Activated CD4-positive, alpha-beta memory T cell treated with anti-CD3 and anti-CD28 coated beads, Interleukin-2, amount 10 ng/mL, durations not matched to agents 7 days and 5 days (primary cell): ENCODE results near the gene NR1D2. TPM values are rescaled to one million over a fixed set of nuclear protein-coding genes. Genes with fewer than 3 reads are reported as not detected.

ENCODE experiments used
- CTCF ChIA-PET: fragments of 350-600 bp; sonication (Branson Sonifier 250); formaldehyde crosslinking; loops from one replicate; lab custom pipeline; 2021; ENCODE audit warnings: antibody characterized with exemption, inconsistent platforms; lab: Charles Lee
- POLR2A ChIA-PET: fragments of 350-600 bp; sonication (Branson Sonifier 250); formaldehyde crosslinking; loops from one replicate; lab custom pipeline; 2021; ENCODE audit warnings: antibody characterized with exemption; lab: Charles Lee
- DNase-seq: peaks from one replicate; pipeline ENCODE4 v3.0.0-alpha.2; 2020
- H3K27ac Mint-ChIP-seq: one replicate; pipeline ENCODE4 v1.8.0; 2021; ENCODE audit warnings: mild to moderate bottlenecking, mixed read lengths
- H3K27me3 Mint-ChIP-seq: one replicate; pipeline ENCODE4 v1.8.0; 2021; ENCODE audit warnings: mixed read lengths
- H3K36me3 Mint-ChIP-seq: one replicate; pipeline ENCODE4 v1.8.0; 2021; ENCODE audit warnings: low read depth, mixed read lengths
- H3K4me1 Mint-ChIP-seq: one replicate; pipeline ENCODE4 v1.8.0; 2021; ENCODE audit warnings: mixed read lengths
- H3K4me3 Mint-ChIP-seq: one replicate; pipeline ENCODE4 v1.8.0; 2021; ENCODE audit warnings: mild to moderate bottlenecking, mixed read lengths
- H3K9me3 Mint-ChIP-seq: one replicate; pipeline ENCODE4 v1.8.0; 2021; ENCODE audit warnings: mixed read lengths
- total RNA-seq, 2 experiments: library from RNA; stranded (reverse); gene quantifications; one replicate each; pipeline ENCODE4 v1.2.3, GENCODE V29; 2021

The NR1D2 gene
- total RNA-seq, 2 experiments from 2014 or later, result 6.2 to 8.2 TPM

DNA sequence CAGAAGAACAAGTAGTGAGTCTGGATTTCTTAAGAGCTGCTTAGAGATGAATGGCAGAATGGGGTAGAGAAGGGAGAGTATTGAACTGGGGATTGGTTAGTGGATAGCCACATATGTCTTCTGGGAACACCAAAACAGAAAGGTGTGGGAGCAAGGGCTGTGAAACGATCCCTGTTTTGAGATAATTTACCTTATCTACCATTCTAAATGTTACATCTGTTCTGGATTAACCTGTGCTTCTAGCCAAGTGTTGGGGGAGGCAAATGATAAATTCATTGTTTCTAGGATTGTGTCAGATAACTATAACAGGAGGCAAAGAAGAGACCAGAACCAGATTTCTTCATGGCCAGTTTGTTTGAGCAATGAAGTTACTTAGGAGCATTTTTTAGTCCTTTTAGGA is 8.4 kb downstream of the NR1D2 start:
- no peak for DNase-seq
- H3K4me3 Mint-ChIP-seq, result no peak overlapping the region
- no peaks in the 10 kb centered on the region for H3K36me3 Mint-ChIP-seq
- ChIA-PET CTCF (no interaction called here), POLR2A (no interaction called here)
- no peaks in the 10 kb centered on the region for H3K9me3 Mint-ChIP-seq
- H3K4me1 Mint-ChIP-seq, result peaks cover 32% of the 10 kb centered on the region
- no peaks in the 10 kb centered on the region for H3K27me3 Mint-ChIP-seq
- H3K27ac Mint-ChIP-seq, result no peak overlapping the region

DNA sequence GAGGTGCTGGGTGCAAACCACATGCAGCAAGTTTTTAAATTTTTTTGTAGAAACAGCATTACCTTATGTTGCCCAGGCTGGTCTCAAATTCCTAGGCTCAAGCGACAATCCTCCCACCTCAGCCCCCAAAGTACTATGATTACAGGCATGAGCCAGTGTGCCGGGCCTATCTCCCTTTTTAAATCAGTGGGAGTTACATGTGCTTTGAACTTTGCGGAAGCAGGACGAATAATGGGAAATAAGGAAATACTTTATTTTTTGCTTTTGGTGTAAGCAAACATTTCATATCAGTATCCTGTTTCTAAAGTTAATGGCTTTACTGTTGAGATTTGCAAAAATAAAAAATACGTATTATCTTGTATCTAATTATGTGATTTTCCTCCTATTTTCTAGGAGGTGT is 9.1 kb downstream of the NR1D2 start:
- no peak overlapping the region for H3K4me3 Mint-ChIP-seq
- H3K27ac Mint-ChIP-seq, result no peak overlapping the region
- H3K27me3 Mint-ChIP-seq, result no peaks in the 10 kb centered on the region
- peaks cover 37% of the 10 kb centered on the region for H3K4me1 Mint-ChIP-seq
- ChIA-PET CTCF (no interaction called here), POLR2A (interaction anchor here (1.1 kb wide), 1 partner anchor 37 kb away, joined by 5 read pairs; the partner anchor contains the start of genes NKIRAS1 and RPL15)
- H3K36me3 Mint-ChIP-seq, result no peaks in the 10 kb centered on the region
- no peaks in the 10 kb centered on the region for H3K9me3 Mint-ChIP-seq
- no peak for DNase-seq

DNA sequence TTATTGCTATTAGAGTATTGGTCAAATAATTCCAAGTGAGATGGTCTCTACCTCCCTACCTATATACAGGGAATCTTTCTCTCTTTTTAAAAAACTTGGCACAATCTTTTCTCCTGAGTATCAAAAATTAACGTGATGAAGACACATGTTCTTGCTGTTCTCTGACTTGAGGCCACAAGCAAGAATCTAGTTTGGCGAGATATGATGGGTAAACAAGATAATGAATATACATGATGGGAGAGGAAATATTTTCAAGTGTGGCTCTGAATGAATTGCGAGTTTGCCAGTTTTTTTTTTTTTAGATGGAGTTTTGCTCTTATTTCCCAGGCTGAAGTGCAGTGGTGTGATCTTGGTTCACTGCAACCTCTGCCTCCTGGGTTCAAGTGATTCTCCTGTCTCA is 11.6 kb downstream of the NR1D2 start:
- no peak overlapping the region for H3K4me3 Mint-ChIP-seq
- no peaks in the 10 kb centered on the region for H3K36me3 Mint-ChIP-seq
- ChIA-PET POLR2A (no interaction called here), CTCF (no interaction called here)
- no peak for DNase-seq
- peaks cover 20% of the 10 kb centered on the region for H3K4me1 Mint-ChIP-seq
- H3K9me3 Mint-ChIP-seq, result no peaks in the 10 kb centered on the region
- H3K27ac Mint-ChIP-seq, result no peak overlapping the region
- H3K27me3 Mint-ChIP-seq, result no peaks in the 10 kb centered on the region

DNA sequence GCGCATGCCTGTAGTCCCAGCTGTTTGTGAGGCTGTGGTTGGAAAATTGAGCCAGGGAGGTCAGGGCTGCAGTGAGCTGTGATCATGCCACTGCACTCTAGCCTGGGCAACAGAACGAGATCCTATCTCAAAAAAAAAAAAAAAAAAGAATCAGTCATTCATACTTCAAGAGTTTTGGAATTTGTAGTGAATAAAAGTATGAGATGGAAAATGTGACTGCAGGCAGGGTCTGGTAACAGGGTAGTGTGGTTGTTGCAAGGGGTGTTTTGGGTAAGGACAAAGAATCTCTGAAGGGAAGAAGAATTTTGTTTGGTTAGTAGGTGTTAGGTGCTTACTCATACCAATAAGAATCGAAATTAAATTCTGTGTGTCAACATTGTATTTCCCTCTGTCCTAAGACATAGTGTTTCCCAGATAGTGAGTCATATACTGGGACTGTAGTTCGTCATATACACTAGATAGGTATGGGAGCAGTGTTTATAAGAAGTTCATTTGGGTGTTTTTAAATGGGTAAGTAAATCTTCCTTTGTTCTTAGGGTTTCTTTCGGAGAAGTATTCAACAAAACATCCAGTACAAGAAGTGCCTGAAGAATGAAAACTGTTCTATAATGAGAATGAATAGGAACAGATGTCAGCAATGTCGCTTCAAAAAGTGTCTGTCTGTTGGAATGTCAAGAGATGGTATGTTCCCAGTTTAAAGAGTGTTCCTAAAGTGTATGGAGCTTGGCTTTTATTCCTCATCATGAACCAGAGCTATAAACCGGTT is 14.2 kb downstream of the NR1D2 start:
- Mint-ChIP-seq H3K9me3 (no peaks in the 10 kb centered on the region), H3K4me3 (no peak overlapping the region), H3K27me3 (no peaks in the 10 kb centered on the region), H3K36me3 (peaks cover 3% of the 10 kb centered on the region), H3K4me1 (peaks cover 14% of the 10 kb centered on the region), H3K27ac (no peak overlapping the region)
- ChIA-PET CTCF (no interaction called here), POLR2A (no interaction called here)
- DNase-seq, result no peak

DNA sequence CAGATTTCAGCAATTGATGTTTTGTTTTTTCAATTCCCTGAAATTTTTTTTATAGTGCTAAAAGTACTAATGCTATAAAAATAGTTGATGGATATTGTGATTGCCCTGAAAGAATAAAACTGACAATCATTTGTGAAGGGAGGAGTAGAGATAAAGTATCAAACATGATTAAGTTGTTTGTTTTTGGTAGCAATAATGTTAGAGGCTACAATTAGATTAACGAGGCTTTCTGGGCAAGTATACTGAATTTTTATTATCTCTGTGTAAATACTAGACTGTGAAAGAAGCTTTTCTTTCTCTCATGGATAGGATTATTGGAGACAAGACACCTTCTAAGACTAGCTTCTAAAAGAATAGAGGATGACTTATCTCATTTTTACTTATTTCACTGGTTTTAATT is 15.6 kb downstream of the NR1D2 start:
- POLR2A ChIA-PET, result no interaction called here
- Mint-ChIP-seq H3K4me3 (no peak overlapping the region), H3K4me1 (peaks cover 14% of the 10 kb centered on the region), H3K36me3 (peaks cover 3% of the 10 kb centered on the region), H3K9me3 (no peaks in the 10 kb centered on the region), H3K27ac (no peak overlapping the region), H3K27me3 (no peaks in the 10 kb centered on the region)
- DNase-seq, result no peak
- CTCF ChIA-PET, result interaction anchor here (0.7 kb wide), 1 partner anchor 72 kb away, joined by 3 read pairs; no protein-coding TSS in a partner anchor

DNA sequence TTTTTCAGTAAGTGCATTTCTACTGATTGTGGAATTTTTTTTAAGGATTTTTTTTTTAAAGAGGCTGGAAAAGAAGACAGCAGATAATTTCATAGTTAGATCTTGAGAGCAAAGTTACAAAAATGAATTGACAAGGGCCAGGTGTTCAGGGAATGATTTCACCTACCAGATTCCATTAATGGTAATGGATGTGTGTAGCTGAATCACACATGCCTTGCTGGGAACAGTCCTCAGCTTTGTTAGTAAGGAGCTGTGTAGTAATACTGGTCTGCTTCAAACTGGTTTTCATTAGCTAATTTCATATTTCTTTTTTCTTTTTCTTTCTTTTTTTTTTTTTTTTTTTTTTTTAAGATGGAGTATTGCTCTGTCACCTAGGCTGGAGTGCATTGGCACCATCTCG is 16.0 kb downstream of the NR1D2 start:
- Mint-ChIP-seq H3K36me3 (peaks cover 3% of the 10 kb centered on the region), H3K9me3 (no peaks in the 10 kb centered on the region), H3K27me3 (no peaks in the 10 kb centered on the region), H3K4me3 (no peak overlapping the region), H3K27ac (no peak overlapping the region), H3K4me1 (peaks cover 14% of the 10 kb centered on the region)
- no peak for DNase-seq
- ChIA-PET POLR2A (no interaction called here), CTCF (interaction anchor here (0.7 kb wide), 1 partner anchor 72 kb away, joined by 3 read pairs; no protein-coding TSS in a partner anchor)

DNA sequence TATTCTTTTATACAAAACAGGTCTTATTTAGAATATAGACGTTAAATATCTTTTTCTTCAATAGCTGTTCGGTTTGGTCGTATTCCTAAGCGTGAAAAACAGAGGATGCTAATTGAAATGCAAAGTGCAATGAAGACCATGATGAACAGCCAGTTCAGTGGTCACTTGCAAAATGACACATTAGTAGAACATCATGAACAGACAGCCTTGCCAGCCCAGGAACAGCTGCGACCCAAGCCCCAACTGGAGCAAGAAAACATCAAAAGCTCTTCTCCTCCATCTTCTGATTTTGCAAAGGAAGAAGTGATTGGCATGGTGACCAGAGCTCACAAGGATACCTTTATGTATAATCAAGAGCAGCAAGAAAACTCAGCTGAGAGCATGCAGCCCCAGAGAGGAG is 16.8 kb downstream of the NR1D2 start:
- H3K36me3 Mint-ChIP-seq, result peaks cover 3% of the 10 kb centered on the region
- H3K27ac Mint-ChIP-seq, result no peak overlapping the region
- H3K4me1 Mint-ChIP-seq, result peaks cover 14% of the 10 kb centered on the region
- ChIA-PET POLR2A (no interaction called here), CTCF (interaction anchor here (0.6 kb wide), 1 partner anchor 783 kb away, joined by 3 read pairs; no protein-coding TSS in a partner anchor)
- H3K4me3 Mint-ChIP-seq, result no peak overlapping the region
- H3K27me3 Mint-ChIP-seq, result no peaks in the 10 kb centered on the region
- H3K9me3 Mint-ChIP-seq, result no peaks in the 10 kb centered on the region
- no peak for DNase-seq

DNA sequence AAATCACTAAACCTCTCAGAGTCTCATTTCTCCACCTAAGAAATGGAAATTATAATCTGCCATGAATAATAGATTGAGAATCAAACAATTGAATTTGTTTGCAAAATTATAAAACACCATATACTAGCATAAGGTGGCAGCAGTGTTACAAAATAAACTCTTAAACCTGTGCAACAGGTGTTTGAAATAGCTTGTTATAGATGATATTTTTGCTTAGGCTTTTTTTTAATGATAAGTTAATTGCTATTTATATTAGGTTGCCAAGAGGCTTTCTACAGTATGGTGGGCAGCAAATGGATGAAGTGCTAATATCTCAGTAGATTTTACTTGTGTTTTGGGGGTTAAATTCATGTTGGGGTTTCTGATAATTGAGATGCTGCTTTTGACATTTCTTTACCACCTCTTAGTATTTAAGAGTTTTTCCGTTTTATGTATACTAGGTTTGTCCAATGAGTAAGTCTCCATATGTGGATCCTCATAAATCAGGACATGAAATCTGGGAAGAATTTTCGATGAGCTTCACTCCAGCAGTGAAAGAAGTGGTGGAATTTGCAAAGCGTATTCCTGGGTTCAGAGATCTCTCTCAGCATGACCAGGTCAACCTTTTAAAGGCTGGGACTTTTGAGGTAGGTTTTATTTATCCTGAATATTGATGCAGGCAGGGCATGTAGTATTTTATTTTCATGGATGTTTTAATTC is 19.6 kb downstream of the NR1D2 start:
- Mint-ChIP-seq H3K27me3 (no peaks in the 10 kb centered on the region), H3K27ac (no peak overlapping the region), H3K4me1 (peaks cover under 1% of the 10 kb centered on the region), H3K4me3 (no peak overlapping the region), H3K9me3 (no peaks in the 10 kb centered on the region), H3K36me3 (peaks cover 3% of the 10 kb centered on the region)
- ChIA-PET CTCF (interaction anchor here (0.7 kb wide), 1 partner anchor 41 kb away, joined by 3 read pairs; no protein-coding TSS in a partner anchor), POLR2A (no interaction called here)
- DNase-seq, result no peak

DNA sequence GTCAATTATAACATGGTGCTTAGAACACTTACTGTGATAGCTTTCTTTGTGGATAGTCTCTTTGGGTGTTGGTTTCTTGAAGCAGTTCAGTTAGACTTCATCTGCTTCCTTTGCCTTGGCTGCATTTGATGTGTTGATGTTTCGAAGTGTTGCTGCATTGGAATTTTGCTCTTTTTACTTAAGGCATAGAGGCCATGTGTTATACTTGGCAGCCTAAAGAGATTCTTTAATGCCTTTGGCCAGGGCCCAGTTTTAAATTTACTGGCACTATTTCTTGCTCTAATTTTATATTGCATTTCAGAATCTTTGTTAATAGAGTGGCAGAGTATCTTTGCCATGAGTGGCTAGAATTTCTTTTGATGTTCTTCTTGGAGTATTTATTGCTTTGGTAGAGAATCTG is 21.2 kb downstream of the NR1D2 start:
- Mint-ChIP-seq H3K36me3 (peaks cover 3% of the 10 kb centered on the region), H3K27ac (no peak overlapping the region), H3K9me3 (no peaks in the 10 kb centered on the region), H3K4me1 (no peaks in the 10 kb centered on the region), H3K4me3 (no peak overlapping the region), H3K27me3 (no peaks in the 10 kb centered on the region)
- POLR2A ChIA-PET, result no interaction called here
- no peak for DNase-seq
- CTCF ChIA-PET, result no interaction called here

DNA sequence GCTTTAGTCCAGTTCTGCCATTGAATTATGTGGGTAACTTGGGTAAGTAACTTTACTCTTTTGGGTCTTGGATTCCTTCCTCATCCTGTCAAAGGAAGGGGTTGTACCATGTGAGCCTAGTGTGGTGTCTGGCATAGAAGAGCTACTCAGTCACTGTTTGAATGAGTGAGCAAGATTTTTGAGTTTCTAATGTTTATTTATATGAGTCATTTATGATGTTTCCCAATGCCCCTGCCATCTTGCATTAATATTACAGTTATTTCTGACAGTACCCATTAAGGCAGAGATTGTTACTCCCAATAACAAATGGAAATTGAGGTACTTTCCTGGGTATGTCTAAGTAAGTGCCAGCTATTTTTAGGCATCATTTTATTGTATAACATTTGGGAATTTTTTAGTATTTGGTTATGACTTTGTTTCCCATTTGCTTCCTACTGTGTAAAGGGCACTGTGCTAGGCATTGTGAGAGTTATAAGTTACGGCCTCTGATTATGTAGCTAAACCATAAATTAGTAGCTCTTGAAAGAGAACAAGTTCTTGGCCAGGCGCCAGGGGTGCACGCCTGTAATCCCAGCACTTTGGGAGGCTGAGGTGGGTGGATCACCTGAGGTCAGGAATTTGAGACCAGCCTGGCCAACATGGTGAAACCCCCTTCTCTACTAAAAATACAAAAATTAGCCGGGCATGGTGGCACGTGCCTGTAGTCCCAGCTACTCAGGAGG is 23.5 kb downstream of the NR1D2 start:
- no peaks in the 10 kb centered on the region for H3K27me3 Mint-ChIP-seq
- no peaks in the 10 kb centered on the region for H3K36me3 Mint-ChIP-seq
- no peaks in the 10 kb centered on the region for H3K4me1 Mint-ChIP-seq
- ChIA-PET POLR2A (no interaction called here), CTCF (no interaction called here)
- no peaks in the 10 kb centered on the region for H3K9me3 Mint-ChIP-seq
- no peak for DNase-seq
- no peak overlapping the region for H3K4me3 Mint-ChIP-seq
- H3K27ac Mint-ChIP-seq, result no peak overlapping the region

DNA sequence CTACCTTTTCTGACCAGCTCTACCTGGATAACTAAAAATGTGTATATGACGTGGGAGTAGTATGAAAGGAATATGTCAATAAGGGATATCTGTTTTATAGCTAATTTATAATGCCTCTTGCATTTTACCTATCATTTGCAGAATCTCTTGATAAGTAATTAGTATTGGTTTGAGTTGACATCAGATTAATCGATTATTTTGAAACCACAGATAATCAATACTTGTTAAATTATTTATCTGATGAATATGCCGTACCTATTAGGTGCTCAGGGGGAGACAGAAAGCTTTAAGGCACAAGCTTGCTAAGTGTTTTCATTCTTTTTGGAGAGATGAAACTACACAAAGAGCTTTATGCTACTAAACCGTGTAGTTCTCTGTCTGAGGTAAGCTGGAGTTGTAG is 24.3 kb downstream of the NR1D2 start:
- Mint-ChIP-seq H3K9me3 (no peaks in the 10 kb centered on the region), H3K4me1 (no peaks in the 10 kb centered on the region), H3K4me3 (no peak overlapping the region), H3K27ac (no peak overlapping the region), H3K36me3 (no peaks in the 10 kb centered on the region), H3K27me3 (no peaks in the 10 kb centered on the region)
- DNase-seq, result no peak
- POLR2A ChIA-PET, result no interaction called here
- CTCF ChIA-PET, result no interaction called here

DNA sequence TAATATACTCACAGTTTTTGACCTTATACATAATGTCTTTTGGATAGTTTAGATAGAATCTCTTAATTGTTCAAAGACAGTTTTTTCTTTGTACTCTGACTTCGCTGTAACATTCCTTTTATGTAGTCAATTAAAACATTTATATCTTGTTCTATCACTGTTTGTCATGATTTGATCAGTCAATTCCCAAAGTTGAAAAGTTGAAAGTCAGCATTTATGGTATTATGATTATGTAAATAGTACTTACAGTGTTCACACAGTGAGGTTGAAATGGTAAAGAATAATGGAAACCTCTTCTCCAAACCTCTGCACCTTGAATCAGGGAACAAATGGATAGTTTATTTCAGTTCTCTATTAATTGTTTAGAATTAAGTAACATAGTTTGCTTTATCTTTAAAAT is 26.6 kb downstream of the NR1D2 start:
- Mint-ChIP-seq H3K27ac (no peak overlapping the region), H3K4me3 (no peak overlapping the region), H3K27me3 (no peaks in the 10 kb centered on the region), H3K36me3 (no peaks in the 10 kb centered on the region), H3K9me3 (no peaks in the 10 kb centered on the region), H3K4me1 (no peaks in the 10 kb centered on the region)
- POLR2A ChIA-PET, result interaction anchor here (1.0 kb wide), 1 partner anchor 54 kb away, joined by 3 read pairs; no protein-coding TSS in a partner anchor
- CTCF ChIA-PET, result no interaction called here
- no peak for DNase-seq

DNA sequence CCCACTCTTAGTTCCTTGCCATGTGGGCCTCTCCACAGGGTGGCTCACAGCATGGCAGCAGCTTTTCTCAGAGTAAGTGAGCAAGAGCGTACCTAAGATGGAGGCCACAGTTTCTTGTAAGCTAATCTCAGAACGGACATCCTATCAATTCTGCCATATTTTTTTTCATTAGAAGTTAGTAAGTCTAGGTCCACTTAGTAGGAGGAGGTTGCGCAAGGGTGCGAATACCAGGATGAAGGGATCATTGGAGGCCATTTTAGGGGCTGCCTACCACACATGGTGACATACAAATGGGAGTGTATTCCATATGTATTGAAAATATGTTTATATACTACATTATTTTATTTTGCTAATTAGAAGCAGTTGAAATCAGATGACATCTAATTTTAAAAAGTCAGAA is 31.5 kb downstream of the NR1D2 start:
- Mint-ChIP-seq H3K4me1 (no peaks in the 10 kb centered on the region), H3K27ac (no peak overlapping the region), H3K36me3 (no peaks in the 10 kb centered on the region), H3K27me3 (no peaks in the 10 kb centered on the region), H3K9me3 (no peaks in the 10 kb centered on the region), H3K4me3 (no peak overlapping the region)
- ChIA-PET POLR2A (no interaction called here), CTCF (no interaction called here)
- DNase-seq, result no peak
